ENCODE measurements around the gene ADGRF1.
"Not testable (repeated sequence)": the region's sequence is repeated elsewhere in the genome, so short reads cannot be mapped to it uniquely, and the experiment has no call there.

The ADGRF1 gene

GRCh38 chr6:47042275-47042791 lies at the start of gene ADGRF1:
Gene ADGRF1, minus strand, starts transcription at chr6:47042332. Its CDS starts 13,271 bp downstream, at chr6:47029061.
- DNase-seq: no peak

GRCh38 chr6:47090881-47091280 lies 48.7 kb upstream of the ADGRF1 start:
- DNase-seq: no peak

DNA sequence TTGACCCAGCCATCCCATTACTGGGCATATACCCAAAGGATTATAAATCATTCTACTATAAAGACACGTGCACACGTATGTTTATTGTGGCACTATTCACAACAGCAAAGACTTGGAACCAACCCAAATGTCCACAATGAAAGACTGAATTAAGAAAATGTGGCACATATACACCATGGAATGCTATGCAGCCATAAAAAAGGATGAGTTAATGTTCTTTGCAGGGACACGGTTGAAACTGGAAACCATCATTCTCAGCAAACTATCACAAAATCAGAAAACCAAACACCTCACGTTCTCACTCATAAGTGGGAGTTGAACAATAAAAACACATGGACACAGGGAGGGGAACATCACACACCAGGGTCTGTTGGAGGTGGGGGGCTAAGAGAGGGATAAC lies 47.3 kb upstream of the ADGRF1 start:
- not testable (repeated sequence) for DNase-seq

DNA sequence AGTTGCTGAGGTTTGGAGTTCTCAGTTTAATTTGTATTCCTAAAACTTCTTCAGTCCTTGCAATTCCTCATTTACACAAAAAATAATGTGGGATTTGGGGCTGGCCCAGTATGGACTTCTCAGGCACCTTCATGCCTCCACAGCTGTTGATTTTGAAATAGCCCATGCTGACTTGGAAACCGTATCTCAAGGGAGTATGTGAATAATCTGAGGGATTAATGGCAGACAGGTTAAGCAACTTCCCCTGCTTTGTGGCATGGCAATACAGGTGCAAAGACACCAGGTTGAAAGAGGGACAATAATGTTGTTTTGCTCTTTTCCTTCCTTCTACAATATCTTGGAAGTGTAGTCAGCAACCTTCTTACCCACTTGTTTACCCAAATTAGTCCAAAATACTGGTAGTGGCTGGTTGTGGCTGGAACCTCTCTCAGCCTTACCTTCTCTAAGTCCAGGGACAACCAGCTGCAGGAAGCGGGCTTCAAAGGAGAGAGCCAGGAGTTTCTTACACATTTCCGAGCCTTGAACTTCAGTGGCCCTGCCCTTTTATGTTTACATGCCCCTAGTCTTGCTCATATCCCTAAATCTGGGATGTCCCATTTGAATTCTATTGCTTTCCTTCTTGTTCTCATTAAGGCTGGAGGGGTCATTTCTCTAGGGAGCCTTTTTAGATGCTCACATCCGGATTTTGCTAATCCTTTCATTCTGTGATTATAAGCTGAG lies 44.1 kb upstream of the ADGRF1 start:
- no peak for DNase-seq

- no peak for DNase-seq
Observed at GRCh38 chr6:47084610-47085009, 42.5 kb upstream of the ADGRF1 start.

DNA sequence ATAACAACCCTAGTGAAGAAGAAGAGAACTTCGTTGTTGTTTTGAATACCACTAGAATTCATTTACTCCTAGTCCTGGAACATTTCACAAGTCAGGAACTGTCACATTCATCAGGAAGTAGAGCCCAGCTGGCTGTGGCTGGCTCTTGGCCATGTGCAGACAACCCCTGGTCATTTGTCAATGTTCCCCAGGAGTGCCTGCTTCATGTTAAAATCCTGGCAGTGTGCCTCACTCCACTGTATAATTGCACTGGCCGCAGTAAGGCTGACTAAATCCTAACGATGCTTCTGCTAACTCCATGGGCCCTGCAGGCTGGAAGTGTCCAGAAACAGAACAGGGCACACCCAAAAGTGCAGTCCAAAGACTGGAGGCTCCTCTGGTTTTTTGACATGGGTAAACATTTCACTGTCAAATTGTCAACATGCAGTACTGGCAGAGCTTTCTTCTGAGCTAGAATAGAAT lies 41.5 kb upstream of the ADGRF1 start:
- DNase-seq: no peak

GRCh38 chr6:47080083-47080596 lies 38.0 kb upstream of the ADGRF1 start:
- no peak for DNase-seq

GRCh38 chr6:47079638-47080037 lies 37.5 kb upstream of the ADGRF1 start:
- DNase-seq: no peak

DNA sequence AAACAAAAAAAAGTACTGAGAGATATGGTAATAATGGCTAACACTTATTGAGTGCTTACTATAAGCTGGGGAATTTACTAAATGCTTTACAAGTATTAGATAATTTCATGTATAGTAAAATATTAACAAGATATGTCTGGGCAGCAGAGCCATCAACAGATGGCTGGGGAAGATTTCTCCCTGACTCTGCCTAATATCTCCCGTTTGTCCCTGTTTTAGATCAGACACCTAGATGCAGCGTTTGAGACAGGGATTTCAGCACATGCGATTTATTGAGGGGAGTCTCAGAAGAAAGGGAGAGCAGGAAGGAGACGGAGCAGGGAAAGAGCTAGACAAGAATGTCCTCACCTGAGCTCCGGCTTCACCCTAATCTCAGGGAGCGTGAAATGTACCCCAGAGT lies 36.9 kb upstream of the ADGRF1 start:
- no peak for DNase-seq

- no peak for DNase-seq
Observed at GRCh38 chr6:47076422-47077344, 34.6 kb upstream of the ADGRF1 start.

- no peak for DNase-seq
Observed at GRCh38 chr6:47075741-47076421, 33.7 kb upstream of the ADGRF1 start.

DNA sequence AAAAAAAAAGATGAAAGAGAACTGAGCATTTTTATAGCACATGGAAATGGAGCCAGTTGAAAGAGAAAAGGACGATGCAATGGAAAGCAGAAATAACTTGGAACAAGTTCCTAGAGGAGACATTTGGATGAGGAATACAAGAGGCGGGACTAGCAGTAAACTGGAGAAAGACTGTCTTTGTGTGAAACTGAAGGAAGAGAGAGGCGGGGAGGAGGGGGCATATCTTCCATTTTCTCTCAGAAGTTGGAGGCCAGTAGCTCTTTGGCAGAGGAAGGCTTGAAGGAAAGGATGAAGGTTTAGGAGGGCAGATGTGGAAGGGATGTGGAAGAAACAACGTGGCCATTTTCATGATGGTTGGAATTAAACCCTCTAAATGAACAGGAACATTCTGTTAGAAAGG lies 33.0 kb upstream of the ADGRF1 start:
- no peak for DNase-seq

DNA sequence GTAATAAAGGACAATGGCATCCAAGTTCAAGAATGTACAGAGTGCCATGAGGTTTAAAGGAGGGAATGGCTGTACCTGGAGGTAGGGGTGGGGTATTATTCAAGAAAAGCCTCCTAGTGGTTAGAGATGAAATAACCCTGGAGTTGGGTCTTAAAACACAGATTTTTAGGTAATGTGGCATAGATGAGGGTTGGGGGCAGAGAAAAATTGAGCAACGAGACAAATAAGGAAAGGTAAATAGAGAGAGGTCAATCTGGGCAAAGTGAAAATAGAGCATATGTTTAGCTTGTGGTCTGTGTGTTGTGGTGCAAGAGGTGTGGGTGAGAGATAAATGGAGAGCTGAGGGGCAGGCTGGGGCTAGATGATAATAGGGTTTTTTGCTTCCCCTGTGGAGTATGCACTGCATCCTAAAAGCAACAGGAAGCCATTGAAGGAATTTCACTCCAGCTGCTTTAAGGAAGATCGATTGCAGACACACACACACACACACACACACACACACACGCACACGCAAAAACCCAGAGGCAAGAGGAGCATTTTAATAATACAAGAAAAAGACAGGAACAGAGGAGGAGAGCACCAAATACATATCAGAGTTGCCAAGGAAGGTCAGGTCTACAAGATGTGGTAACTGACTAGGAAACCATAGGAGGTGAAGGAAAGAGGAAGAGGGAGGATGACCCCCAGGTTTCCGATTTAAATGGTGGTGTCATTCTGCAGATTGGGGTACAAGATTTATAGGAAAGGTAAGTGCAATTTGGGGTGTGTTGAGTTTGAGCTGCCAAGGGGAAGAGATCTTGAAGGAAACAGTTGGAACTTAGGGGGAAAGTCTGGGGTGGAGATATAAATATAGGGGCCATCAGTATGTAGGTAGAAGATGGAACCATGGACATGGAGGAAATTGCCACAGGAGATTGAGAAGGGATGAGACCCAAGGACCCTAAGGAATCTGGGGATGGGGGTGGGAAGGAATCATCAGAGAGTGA lies 31.3 kb upstream of the ADGRF1 start:
- no peak for DNase-seq

- DNase-seq: no peak
Observed at GRCh38 chr6:47072667-47073066, 30.5 kb upstream of the ADGRF1 start.

DNA sequence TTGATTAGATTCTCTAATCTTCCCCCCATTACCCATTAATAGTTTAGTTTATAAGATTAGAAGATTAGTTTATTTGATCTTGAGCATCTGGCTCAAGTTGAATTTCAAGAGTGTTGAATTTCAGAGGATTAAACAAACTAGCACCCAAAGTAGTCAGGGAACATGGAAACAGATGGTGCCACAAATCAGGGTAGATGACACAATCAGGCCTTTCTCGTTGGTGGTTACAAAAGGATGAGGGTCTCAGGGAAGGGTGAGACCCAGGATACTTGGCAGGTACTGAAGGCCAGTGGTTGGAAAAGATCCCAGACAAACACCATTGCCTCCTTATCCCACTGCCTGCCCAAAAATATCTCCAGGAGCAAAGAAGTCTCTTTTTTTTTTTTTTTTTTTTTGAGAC lies 29.5 kb upstream of the ADGRF1 start:
- DNase-seq: no peak

- DNase-seq: no peak
Observed at GRCh38 chr6:47070461-47070860, 28.3 kb upstream of the ADGRF1 start.

- no peak for DNase-seq
Observed at GRCh38 chr6:47069156-47069555, 27.0 kb upstream of the ADGRF1 start.

DNA sequence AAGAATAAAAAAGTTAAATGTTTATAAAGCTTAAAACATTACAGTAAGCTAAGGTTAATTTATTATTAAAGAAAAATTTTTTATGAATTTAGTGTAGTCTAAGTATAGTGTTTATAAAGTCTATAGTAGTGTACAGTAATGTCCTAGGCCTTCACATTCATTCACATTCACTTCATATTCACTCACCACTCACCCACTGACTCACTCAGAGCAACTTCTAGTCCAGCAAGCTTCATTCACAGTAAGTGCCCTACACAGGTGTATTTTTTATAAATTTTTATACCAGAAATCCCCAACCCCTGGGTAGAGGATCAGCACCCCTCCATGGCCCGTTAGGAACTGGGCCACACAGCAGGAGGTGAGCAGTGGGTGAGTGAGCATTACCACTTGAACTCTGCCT lies 24.3 kb upstream of the ADGRF1 start:
- no peak for DNase-seq

- DNase-seq: no peak
Observed at GRCh38 chr6:47064274-47064673, 22.1 kb upstream of the ADGRF1 start.

DNA sequence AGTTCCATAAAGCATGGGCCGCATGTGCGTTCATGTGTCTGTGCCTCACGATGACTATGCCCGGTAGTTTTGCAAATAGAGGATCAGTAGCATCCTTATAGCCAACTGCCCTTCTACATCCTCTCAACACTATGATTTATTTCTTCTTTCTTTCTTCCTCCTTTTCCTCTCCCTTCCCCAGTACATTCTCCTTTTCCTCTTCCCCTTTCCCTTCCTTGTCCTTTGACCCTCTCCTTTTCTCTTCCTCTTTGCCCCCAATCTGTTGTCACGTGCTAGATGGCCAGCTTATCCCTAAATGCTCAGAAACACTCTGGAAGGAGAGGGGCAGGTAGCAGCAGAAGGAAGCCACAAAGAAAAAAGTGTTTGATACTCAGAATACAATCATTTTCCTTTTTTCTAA lies 20.2 kb upstream of the ADGRF1 start:
- no peak for DNase-seq
